Measurements from ENCODE around the gene COASY. TPM values are rescaled to one million over a fixed set of nuclear protein-coding genes. Genes with fewer than 3 reads are reported as not detected.

COASY gene
- total RNA-seq, result 10 to 100 TPM; 24.1 to 60.6 TPM

DNA sequence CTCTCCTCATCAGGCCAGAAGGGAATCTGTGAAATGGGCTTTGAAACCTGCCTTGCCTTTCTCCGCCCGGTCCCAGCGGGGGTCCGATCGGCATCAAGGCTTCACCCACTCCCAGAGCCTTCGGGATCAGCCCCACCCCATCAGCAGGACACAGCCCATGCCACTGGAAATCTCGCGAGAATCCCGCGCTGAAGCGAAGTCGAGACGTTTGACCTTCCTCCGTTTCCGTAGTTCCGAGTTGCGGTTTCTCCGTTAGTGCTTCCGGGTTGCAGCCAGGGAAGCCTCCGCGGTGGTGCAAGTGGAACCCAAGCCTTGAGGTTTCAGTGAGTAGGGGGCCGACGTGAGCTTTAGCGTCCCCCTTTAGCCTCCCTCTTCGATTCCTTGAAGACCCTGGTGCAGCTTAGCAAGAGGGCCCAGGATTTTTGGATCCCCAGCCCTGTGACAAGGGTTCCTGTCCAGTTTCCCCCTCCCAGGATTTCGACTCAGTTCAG lies at the start of gene COASY:
TSS of gene COASY (plus strand) at position 252 of the 491 bp plus-strand sequence. CDS start 475 bp downstream, outside the sequence.
- peak; percentile 85 for ATAC-seq

DNA sequence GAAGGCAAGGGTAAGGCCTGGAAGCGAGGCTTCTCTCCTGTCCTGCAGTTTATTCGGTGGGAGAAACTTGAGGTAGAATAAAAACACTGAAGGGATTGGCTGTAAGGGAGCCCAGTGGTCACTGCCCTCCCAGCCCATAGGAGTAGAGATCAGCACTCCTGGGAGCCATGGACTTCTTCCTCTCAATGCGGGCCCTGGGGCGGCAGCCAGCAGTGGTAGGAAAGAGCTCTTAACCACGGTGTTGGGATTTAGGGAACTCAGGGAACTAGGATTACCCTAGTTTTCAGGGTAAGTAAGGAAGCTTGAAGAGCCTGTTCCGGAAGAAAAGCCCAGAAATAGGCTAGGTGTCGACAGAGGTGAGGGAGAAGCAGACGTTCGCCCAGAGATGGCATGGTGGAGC lies 49.7 kb upstream of the COASY start:
- Histone ChIP-seq H3K4me3 (no peak overlapping the region), H3K27me3 (no peaks in the 10 kb centered on the region), H3K36me3 (replicated peaks in 1 of 2; ENCODE audit: insufficient read depth in 1 of 2, low read depth in 2 of 2) (no peaks in the 10 kb centered on the region), H3K4me1 (peaks cover 4% of the 10 kb centered on the region), H3K27ac (no peak overlapping the region), H3K9me3 (no peaks in the 10 kb centered on the region)
- 87 to 88% methylated on average over 8 to 9 of the region's 9 CpGs for WGBS, 2 donors
- intact Hi-C loops (cut with DNase I), result loop anchor here (10.0 kb wide), 1 partner anchor 197 kb away; no protein-coding TSS in a partner anchor
- TF ChIP-seq, protein P1, sequence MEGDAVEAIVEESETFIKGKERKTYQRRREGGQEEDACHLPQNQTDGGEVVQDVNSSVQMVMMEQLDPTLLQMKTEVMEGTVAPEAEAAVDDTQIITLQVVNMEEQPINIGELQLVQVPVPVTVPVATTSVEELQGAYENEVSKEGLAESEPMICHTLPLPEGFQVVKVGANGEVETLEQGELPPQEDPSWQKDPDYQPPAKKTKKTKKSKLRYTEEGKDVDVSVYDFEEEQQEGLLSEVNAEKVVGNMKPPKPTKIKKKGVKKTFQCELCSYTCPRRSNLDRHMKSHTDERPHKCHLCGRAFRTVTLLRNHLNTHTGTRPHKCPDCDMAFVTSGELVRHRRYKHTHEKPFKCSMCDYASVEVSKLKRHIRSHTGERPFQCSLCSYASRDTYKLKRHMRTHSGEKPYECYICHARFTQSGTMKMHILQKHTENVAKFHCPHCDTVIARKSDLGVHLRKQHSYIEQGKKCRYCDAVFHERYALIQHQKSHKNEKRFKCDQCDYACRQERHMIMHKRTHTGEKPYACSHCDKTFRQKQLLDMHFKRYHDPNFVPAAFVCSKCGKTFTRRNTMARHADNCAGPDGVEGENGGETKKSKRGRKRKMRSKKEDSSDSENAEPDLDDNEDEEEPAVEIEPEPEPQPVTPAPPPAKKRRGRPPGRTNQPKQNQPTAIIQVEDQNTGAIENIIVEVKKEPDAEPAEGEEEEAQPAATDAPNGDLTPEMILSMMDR (IDR thresholded peaks at IDR 0.05), result no peak
- TF ChIP-seq POLR2A (IDR thresholded peaks at IDR 0.05), result no peak
- ATAC-seq (no peak), DNase-seq (no peak)

More for the DNA sequence above, at the start of gene COASY:
- H3K27me3 ChIP-seq, result no peaks in the 10 kb centered on the region
- DNase-seq, result peak; percentile 96 to 98 (median 97)
- H3K4me1 ChIP-seq, result peaks cover 44% of the 10 kb centered on the region
- 0% methylated on average over 26 of the region's 26 CpGs; no CpG with 5 or more reads in 1 of the 2 donors for WGBS, 2 donors
- H3K27ac ChIP-seq, result peak within 1 kb of the TSS; percentile 72 to 93 (median 88)
- peak; percentile 18 to 81 (median 80) for TF ChIP-seq POLR2A (IDR thresholded peaks at IDR 0.05)
- TF ChIP-seq, protein P1 (IDR thresholded peaks at IDR 0.05), result peak in 1 of 7 experiments; percentile 7
- peaks cover 0 to 15% of the 10 kb centered on the region in 2 donors for H3K36me3 ChIP-seq (replicated peaks in 1 of 2; ENCODE audit: insufficient read depth in 1 of 2, low read depth in 2 of 2)
- no peaks in the 10 kb centered on the region for H3K9me3 ChIP-seq
- intact Hi-C loops (cut with DNase I), result no loop called here
- peak within 1 kb of the TSS; percentile 72 to 90 for H3K4me3 ChIP-seq

DNA sequence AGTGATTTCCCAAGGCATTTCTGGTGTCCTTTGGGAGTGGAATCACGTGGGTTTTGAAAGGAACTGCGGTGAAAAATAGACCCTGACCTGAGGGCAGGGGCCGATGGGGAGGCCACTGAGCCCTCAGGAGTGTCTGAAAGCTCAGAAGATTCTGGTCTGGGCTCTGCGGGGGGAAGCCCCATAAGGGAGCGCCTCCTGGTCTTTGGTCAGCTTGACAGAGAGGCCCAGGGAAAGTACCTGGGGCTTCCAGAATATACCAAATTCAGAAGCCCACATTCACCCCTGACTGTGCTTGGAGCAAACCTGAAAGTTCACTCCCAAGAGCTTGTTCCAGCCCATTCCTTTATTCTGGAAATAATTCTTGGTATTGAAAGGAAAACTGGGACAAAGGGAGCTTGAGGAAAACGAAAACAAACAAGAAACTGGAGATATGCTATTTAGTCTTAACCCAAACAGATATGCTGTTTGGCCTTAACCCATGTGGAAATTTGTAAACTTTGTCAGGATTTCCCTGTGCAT lies 49.2 kb upstream of the COASY start:
- peaks cover 10% of the 10 kb centered on the region for H3K4me1 ChIP-seq
- no peak overlapping the region for H3K27ac ChIP-seq
- no peak for TF ChIP-seq POLR2A (IDR thresholded peaks at IDR 0.05)
- TF ChIP-seq, protein P1 (IDR thresholded peaks at IDR 0.05), result no peak
- DNase-seq (no peak), ATAC-seq (no peak)
- H3K9me3 ChIP-seq, result no peaks in the 10 kb centered on the region
- intact Hi-C loops (cut with DNase I), result loop anchor here (10.0 kb wide), 1 partner anchor 198 kb away; no protein-coding TSS in a partner anchor
- H3K27me3 ChIP-seq, result no peaks in the 10 kb centered on the region
- H3K36me3 ChIP-seq (replicated peaks in 1 of 2; ENCODE audit: insufficient read depth in 1 of 2, low read depth in 2 of 2), result no peaks in the 10 kb centered on the region
- H3K4me3 ChIP-seq, result no peak overlapping the region
- WGBS, 2 donors, result 71 to 74% methylated on average over 5 to 6 of the region's 6 CpGs

DNA sequence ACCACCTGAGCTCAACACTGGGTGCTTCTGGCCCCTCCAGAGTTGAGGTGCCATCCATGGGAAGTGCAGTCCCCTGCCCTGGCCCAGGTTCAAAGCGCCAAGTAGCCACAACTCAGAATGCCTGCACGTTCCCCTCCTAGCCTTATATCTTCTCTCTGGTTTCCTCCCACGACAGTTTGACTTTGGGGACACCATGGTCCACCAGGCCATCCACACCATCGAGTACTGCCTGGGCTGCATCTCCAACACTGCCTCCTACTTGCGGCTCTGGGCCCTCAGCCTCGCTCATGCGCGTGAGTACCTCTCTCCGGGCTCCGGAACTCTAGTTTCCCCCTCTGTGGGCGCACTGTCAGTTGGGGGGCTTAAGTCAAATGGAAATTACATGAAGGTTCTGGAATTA lies 48.3 kb upstream of the COASY start:
- H3K9me3 ChIP-seq, result no peaks in the 10 kb centered on the region
- ATAC-seq (no peak), DNase-seq (no peak)
- intact Hi-C loops (cut with DNase I), result loop anchor here (10.0 kb wide), 1 partner anchor 199 kb away; no protein-coding TSS in a partner anchor
- no peaks in the 10 kb centered on the region for H3K27me3 ChIP-seq
- H3K4me1 ChIP-seq, result peaks cover 19% of the 10 kb centered on the region
- no peak overlapping the region for H3K4me3 ChIP-seq
- H3K27ac ChIP-seq, result no peak overlapping the region
- no peaks in the 10 kb centered on the region for H3K36me3 ChIP-seq (replicated peaks in 1 of 2; ENCODE audit: insufficient read depth in 1 of 2, low read depth in 2 of 2)
- 94 to 95% methylated on average over 11 of the region's 11 CpGs for WGBS, 2 donors
- TF ChIP-seq, protein P1 (IDR thresholded peaks at IDR 0.05), result no peak
- no peak for TF ChIP-seq POLR2A (IDR thresholded peaks at IDR 0.05)
